Midbrain (tissue), 1 donor: ENCODE data around the gene IZUMO4.

Experiments used
- DNase-seq: peaks from one replicate; lab custom pipeline; 2025; lab: John Stamatoyannopoulos, UW

IZUMO4 gene

GRCh38 chr19:2108251-2109016, 11.7 kb downstream of the IZUMO4 start:
- DNase-seq = no peak

- DNase-seq = no peak
Measured at GRCh38 chr19:2109046-2109864, 12.5 kb downstream of the IZUMO4 start.

GRCh38 chr19:2110822-2111221, 14.1 kb downstream of the IZUMO4 start:
- DNase-seq = no peak

- no peak for DNase-seq
Measured at GRCh38 chr19:2111425-2111824, 14.7 kb downstream of the IZUMO4 start.

- DNase-seq = no peak
Measured at GRCh38 chr19:2111886-2112285, 15.2 kb downstream of the IZUMO4 start.

- no peak for DNase-seq
Measured at GRCh38 chr19:2112516-2113320, 16.0 kb downstream of the IZUMO4 start.

GRCh38 chr19:2113439-2114211, 16.9 kb downstream of the IZUMO4 start:
- DNase-seq = no peak

- no peak for DNase-seq
Measured at GRCh38 chr19:2114218-2114617, 17.5 kb downstream of the IZUMO4 start.

- DNase-seq = no peak
Measured at GRCh38 chr19:2114821-2115220, 18.1 kb downstream of the IZUMO4 start.

GRCh38 chr19:2115324-2115723, 18.6 kb downstream of the IZUMO4 start:
- no peak for DNase-seq

GRCh38 chr19:2115911-2116426, 19.3 kb downstream of the IZUMO4 start:
- no peak for DNase-seq

GRCh38 chr19:2116507-2116906, 19.8 kb downstream of the IZUMO4 start:
- no peak for DNase-seq

- DNase-seq = no peak
Measured at GRCh38 chr19:2117215-2117960, 20.7 kb downstream of the IZUMO4 start.

GRCh38 chr19:2118438-2118837, 21.7 kb downstream of the IZUMO4 start:
- no peak for DNase-seq

GRCh38 chr19:2119921-2120785, 23.4 kb downstream of the IZUMO4 start:
- DNase-seq = no peak

GRCh38 chr19:2120821-2121220, 24.1 kb downstream of the IZUMO4 start:
- no peak for DNase-seq

GRCh38 chr19:2121416-2122051, 24.8 kb downstream of the IZUMO4 start:
- DNase-seq = no peak

GRCh38 chr19:2122251-2122650, 25.5 kb downstream of the IZUMO4 start:
- DNase-seq = no peak

- no peak for DNase-seq
Measured at GRCh38 chr19:2122982-2123381, 26.3 kb downstream of the IZUMO4 start.
